Measurements from ENCODE around the gene CSNK1G1.
"Not testable (repeated sequence)": the region's sequence is repeated elsewhere in the genome, so short reads cannot be mapped to it uniquely, and the experiment has no call there.

CSNK1G1 gene

GRCh38 chr15:64343841-64344240, 12.1 kb downstream of the CSNK1G1 start:
- no peak for TF ChIP-seq ZFX (IDR thresholded peaks at IDR 0.05)
- TF ChIP-seq, protein P1, sequence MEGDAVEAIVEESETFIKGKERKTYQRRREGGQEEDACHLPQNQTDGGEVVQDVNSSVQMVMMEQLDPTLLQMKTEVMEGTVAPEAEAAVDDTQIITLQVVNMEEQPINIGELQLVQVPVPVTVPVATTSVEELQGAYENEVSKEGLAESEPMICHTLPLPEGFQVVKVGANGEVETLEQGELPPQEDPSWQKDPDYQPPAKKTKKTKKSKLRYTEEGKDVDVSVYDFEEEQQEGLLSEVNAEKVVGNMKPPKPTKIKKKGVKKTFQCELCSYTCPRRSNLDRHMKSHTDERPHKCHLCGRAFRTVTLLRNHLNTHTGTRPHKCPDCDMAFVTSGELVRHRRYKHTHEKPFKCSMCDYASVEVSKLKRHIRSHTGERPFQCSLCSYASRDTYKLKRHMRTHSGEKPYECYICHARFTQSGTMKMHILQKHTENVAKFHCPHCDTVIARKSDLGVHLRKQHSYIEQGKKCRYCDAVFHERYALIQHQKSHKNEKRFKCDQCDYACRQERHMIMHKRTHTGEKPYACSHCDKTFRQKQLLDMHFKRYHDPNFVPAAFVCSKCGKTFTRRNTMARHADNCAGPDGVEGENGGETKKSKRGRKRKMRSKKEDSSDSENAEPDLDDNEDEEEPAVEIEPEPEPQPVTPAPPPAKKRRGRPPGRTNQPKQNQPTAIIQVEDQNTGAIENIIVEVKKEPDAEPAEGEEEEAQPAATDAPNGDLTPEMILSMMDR (conservative IDR thresholded peaks at IDR 0.05): no peak
- H3K27ac ChIP-seq: no peak overlapping the region

DNA sequence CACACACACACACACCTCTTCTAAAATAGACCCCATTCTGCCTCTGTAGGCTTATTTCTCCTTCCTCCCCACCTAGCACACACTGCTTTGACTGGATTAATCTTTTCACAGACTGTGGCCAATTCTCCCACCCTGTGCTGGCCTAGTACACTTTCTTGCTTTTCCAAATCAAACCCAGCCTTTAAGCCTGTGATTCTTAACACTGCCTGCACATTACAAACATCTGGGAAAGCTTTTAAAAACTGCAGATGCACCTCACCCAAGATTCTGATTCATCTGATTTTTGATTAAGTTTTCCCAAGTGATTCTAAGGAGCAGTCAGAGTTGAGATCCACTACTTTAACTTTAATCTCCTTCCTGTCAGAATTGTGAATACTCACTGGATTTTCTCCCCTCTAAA, 12.8 kb downstream of the CSNK1G1 start:
- TF ChIP-seq, protein P1 (conservative IDR thresholded peaks at IDR 0.05): no peak
- no peak for TF ChIP-seq ZFX (IDR thresholded peaks at IDR 0.05)
- no peak overlapping the region for H3K27ac ChIP-seq

DNA sequence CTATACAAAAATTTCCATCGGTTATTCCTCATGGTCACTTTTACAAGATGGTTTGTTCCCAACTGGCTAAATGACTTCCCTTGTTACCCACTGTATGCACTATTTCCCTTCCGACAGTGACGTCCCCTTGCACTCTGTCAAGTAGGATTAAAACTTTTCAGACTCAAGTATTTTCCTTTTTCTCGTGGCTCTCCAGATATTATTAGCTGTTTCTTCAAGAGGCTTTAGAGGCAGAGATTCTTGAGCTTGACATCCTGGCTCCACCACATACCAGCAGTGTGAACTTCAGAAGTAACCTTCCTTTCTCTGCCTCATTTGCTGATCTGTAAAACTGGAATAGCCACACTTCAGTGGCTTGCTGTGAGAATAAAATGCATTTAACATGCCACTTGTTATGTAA, 14.0 kb downstream of the CSNK1G1 start:
- H3K27ac ChIP-seq: no peak overlapping the region
- no peak for TF ChIP-seq ZFX (IDR thresholded peaks at IDR 0.05)
- TF ChIP-seq, protein P1 (conservative IDR thresholded peaks at IDR 0.05): no peak

- H3K27ac ChIP-seq: no peak overlapping the region
- TF ChIP-seq ZFX (IDR thresholded peaks at IDR 0.05): no peak
Measured at GRCh38 chr15:64340355-64340754, 15.6 kb downstream of the CSNK1G1 start.

- TF ChIP-seq ZFX (IDR thresholded peaks at IDR 0.05): no peak
- TF ChIP-seq, protein P1 (conservative IDR thresholded peaks at IDR 0.05): no peak
Measured at GRCh38 chr15:64337761-64338160, 18.2 kb downstream of the CSNK1G1 start.

GRCh38 chr15:64333986-64334929, 21.7 kb downstream of the CSNK1G1 start:
- no peak overlapping the region; the same call in 1 of the 2 replicates for H3K27ac ChIP-seq
- TF ChIP-seq ZFX (IDR thresholded peaks at IDR 0.05): no peak
- TF ChIP-seq, protein P1 (conservative IDR thresholded peaks at IDR 0.05): no peak

More at GRCh38 chr15:64337761-64338160, 18.2 kb downstream of the CSNK1G1 start:
- no peak overlapping the region for H3K27ac ChIP-seq

GRCh38 chr15:64333516-64333915, 22.5 kb downstream of the CSNK1G1 start:
- H3K27ac ChIP-seq: no peak overlapping the region
- TF ChIP-seq, protein P1 (conservative IDR thresholded peaks at IDR 0.05): no peak
- no peak for TF ChIP-seq ZFX (IDR thresholded peaks at IDR 0.05)

- not testable (repeated sequence) for H3K27ac ChIP-seq
Measured at GRCh38 chr15:64331668-64332067, 24.3 kb downstream of the CSNK1G1 start.

- not testable (repeated sequence) for H3K27ac ChIP-seq
Measured at GRCh38 chr15:64326975-64327374, 29.0 kb downstream of the CSNK1G1 start.

DNA sequence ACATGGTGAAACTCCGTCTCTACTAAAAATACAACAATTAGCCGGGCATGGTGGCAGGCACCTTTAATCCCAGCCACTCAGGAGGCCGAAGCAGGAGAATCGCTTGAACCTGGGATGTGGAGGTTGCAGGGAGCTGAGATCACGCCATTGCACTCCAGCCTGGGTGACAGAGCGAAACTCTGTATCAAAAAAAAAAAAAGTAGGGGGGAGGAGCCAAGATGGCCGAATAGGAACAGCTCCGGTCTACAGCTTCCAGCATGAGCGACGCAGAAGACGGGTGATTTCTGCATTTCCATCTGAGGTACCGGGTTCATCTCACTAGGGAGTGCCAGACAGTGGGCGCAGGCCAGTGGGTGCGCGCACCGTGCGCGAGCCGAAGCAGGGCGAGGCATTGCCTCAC, 29.5 kb downstream of the CSNK1G1 start:
- H3K27ac ChIP-seq: not testable (repeated sequence)
